NT2/D1 (cell line): ENCODE data around the gene LRMDA.

Experiments
- SUZ12 ChIP-seq: IDR thresholded peaks from 2 replicates; pipeline ENCODE4 v1.6.1; 2011; ENCODE audit not compliant: insufficient read length, insufficient read depth; ENCODE audit errors: extremely low read depth
- YY1 ChIP-seq: IDR thresholded peaks from 2 replicates; pipeline ENCODE4 v1.6.1; 2011; ENCODE audit not compliant: insufficient read length, insufficient read depth
- ZNF274 ChIP-seq: IDR thresholded peaks from 2 replicates; pipeline ENCODE4 v1.6.1; 2011; ENCODE audit warnings: mild to moderate bottlenecking, low read depth, low read length

- TF ChIP-seq YY1 (no peak), SUZ12 (no peak), ZNF274 (no peak)
These were observed 31.4 kb downstream of the LRMDA start for GRCh38 chr10:75462865-75463264.
